ENCODE results near the gene KIF19. TPM values are rescaled to one million over a fixed set of nuclear protein-coding genes. Genes with fewer than 3 reads are reported as not detected.

The KIF19 gene
- total and polyA plus RNA-seq, 2 of the 4 experiments (the other 2 are of a cell fraction), result not detected

DNA sequence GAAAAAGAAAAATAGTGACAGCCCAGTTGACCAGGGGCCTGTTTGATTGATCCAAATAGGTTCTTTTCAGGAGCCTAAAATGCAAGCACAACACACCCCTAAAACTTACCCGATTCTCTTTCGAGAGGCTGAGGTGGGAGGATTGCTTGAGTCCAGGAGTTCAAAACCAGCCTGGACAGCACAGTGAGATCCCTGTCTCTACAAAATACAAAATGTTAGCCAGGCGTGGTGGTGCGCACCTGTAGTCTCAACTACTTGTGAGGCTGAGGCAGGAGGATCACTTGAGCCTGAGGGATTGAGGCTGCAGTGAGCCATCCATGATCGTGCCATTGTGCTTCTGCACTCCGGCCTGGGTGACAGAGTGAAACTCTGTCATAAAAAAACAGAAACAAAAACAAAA, 1.5 kb upstream of the KIF19 start:
- H3K27me3 ChIP-seq (ENCODE audit: control insufficient read depth, insufficient read depth, low read length), result peaks cover 8% of the 10 kb centered on the region
- no peak overlapping the region for H3K27ac ChIP-seq (ENCODE audit: insufficient read depth, low read length)
- H3K9me1 ChIP-seq (ENCODE audit: insufficient read depth, low read length), result no peaks in the 10 kb centered on the region
- no peak overlapping the region for H2AFZ ChIP-seq (replicated peaks; ENCODE audit: low read length, poor library complexity)
- H3K4me2 ChIP-seq (ENCODE audit: low read depth, low read length), result no peak overlapping the region
- H3K4ac ChIP-seq (ENCODE audit: low read depth, low read length), result no peak overlapping the region
- peaks cover 2% of the 10 kb centered on the region; the same call in 1 of the 2 replicates for H3K9me3 ChIP-seq (ENCODE audit: control insufficient read depth, insufficient read depth, low read length)
- intact Hi-C loops (cut with micrococcal nuclease) (no loop called here), dilution Hi-C loops (cut with HindIII; ENCODE audit: low sequenced_read_pairs, unreplicated experiment) (no loop called here), in situ Hi-C loops (cut with MboI; ENCODE audit: low sequenced_read_pairs) (no loop called here)
- H3K36me3 ChIP-seq (ENCODE audit: control insufficient read depth, insufficient read depth, low read length), result no peaks in the 10 kb centered on the region
- H4K91ac ChIP-seq (ENCODE audit: insufficient read depth, low read depth, low read length), result no peak overlapping the region
- no peak overlapping the region for H2BK15ac ChIP-seq (ENCODE audit: low read depth, low read length)
- CTCF ChIA-PET, result no interaction called here
- ATAC-seq (ENCODE audit: low read depth) (no peak), DNase-seq (no peak)
- H3K56ac ChIP-seq (ENCODE audit: extremely low read depth, insufficient read depth, low read length), result no peak overlapping the region
- no peak overlapping the region for H2BK5ac ChIP-seq (ENCODE audit: low read depth, low read length, poor library complexity, severe bottlenecking)
- H3K79me1 ChIP-seq (ENCODE audit: low read depth in 1 of 2, low read length in 2 of 2), result no peaks in the 10 kb centered on the region
- H2BK20ac ChIP-seq (ENCODE audit: low read depth, low read length), result no peak overlapping the region
- no peaks in the 10 kb centered on the region for H4K20me1 ChIP-seq (ENCODE audit: insufficient read depth, low read length)
- no peak overlapping the region for H3K23ac ChIP-seq (ENCODE audit: low read depth, low read length)
- no TSS peak for BruUV-seq (replicated peaks)
- no peak for TF ChIP-seq POLR2A (IDR thresholded peaks at IDR 0.05; ENCODE audit: low read depth, low read length)
- no peak for TF ChIP-seq BHLHE40 (IDR thresholded peaks at IDR 0.05; ENCODE audit: low read depth, low read length)
- TF ChIP-seq MAFK (IDR thresholded peaks at IDR 0.05; ENCODE audit: low read depth, low read length), result no peak
- TF ChIP-seq CEBPB (IDR thresholded peaks at IDR 0.05; ENCODE audit: low read depth, low read length), result no peak
- TF ChIP-seq CHD1 (IDR thresholded peaks at IDR 0.05; ENCODE audit: low read depth, low read length), result no peak
- TF ChIP-seq FOS (IDR thresholded peaks at IDR 0.05; ENCODE audit: low read depth, low read length), result no peak
- TF ChIP-seq, protein P1, sequence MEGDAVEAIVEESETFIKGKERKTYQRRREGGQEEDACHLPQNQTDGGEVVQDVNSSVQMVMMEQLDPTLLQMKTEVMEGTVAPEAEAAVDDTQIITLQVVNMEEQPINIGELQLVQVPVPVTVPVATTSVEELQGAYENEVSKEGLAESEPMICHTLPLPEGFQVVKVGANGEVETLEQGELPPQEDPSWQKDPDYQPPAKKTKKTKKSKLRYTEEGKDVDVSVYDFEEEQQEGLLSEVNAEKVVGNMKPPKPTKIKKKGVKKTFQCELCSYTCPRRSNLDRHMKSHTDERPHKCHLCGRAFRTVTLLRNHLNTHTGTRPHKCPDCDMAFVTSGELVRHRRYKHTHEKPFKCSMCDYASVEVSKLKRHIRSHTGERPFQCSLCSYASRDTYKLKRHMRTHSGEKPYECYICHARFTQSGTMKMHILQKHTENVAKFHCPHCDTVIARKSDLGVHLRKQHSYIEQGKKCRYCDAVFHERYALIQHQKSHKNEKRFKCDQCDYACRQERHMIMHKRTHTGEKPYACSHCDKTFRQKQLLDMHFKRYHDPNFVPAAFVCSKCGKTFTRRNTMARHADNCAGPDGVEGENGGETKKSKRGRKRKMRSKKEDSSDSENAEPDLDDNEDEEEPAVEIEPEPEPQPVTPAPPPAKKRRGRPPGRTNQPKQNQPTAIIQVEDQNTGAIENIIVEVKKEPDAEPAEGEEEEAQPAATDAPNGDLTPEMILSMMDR (conservative IDR thresholded peaks at IDR 0.05; ENCODE audit: low read depth, low read length), result no peak
- no peak for TF ChIP-seq RFX5 (IDR thresholded peaks at IDR 0.05; ENCODE audit: low read depth, low read length)
- TF ChIP-seq NFE2L2 (IDR thresholded peaks at IDR 0.05; ENCODE audit: low read depth, low read length), result no peak
- no peak for TF ChIP-seq MXI1 (IDR thresholded peaks at IDR 0.05; ENCODE audit: borderline replicate concordance, low read depth, low read length)
- TF ChIP-seq MAZ (IDR thresholded peaks at IDR 0.05; ENCODE audit: borderline replicate concordance, low read depth, low read length), result no peak
- TF ChIP-seq RAD21 (IDR thresholded peaks at IDR 0.05; ENCODE audit: low read length), result no peak
- H2AK5ac ChIP-seq (ENCODE audit: low read depth, low read length), result no peak overlapping the region
- H4K8ac ChIP-seq (ENCODE audit: low read depth in 2 of 2, low read length in 2 of 2), result no peak overlapping the region
- H3K4me3 ChIP-seq (ENCODE audit: insufficient read depth, low read depth, low read length), result no peak overlapping the region
- POLR2A ChIA-PET (ENCODE audit: unreplicated experiment), result no interaction called here
- no peak overlapping the region for H3K9ac ChIP-seq (ENCODE audit: low read depth, low read length)
- H3K14ac ChIP-seq (replicated peaks; ENCODE audit: low read depth, low read length), result no peak overlapping the region
- no peak overlapping the region for H2AK9ac ChIP-seq (replicated peaks; ENCODE audit: low read depth, low read length, poor library complexity)
- no peak overlapping the region for H2BK120ac ChIP-seq (ENCODE audit: low read depth, low read length)
- H3K4me1 ChIP-seq (ENCODE audit: control insufficient read depth, insufficient read depth, low read length), result no peaks in the 10 kb centered on the region
- H4K5ac ChIP-seq (ENCODE audit: low read depth, low read length), result no peak overlapping the region
- whole genome bisulfite sequencing, 2 experiments (ENCODE audit: extremely low coverage in 2 of 2, insufficient read length in 1 of 2), result no CpG with 5 or more reads among the region's 6 CpGs
- no peak overlapping the region for H3K18ac ChIP-seq (ENCODE audit: low read depth, low read length)
